SU-DHL-6 (cell line): ENCODE data around the gene CRHR2.

Source experiments
- EZH2phosphoT487 ChIP-seq: fragments of 200-600 bp; sonication (generic), shearing (Covaris generic); conservative IDR thresholded peaks from 2 replicates; pipeline ENCODE4 v1.6.1; 2018; ENCODE audit warnings: mild to moderate bottlenecking, antibody characterized with exemption, low read length, moderate library complexity, mixed read lengths
- TF ChIP-seq, protein P1 (sequence below): fragments of 200-600 bp; sonication (generic); IDR thresholded peaks from one replicate; pipeline ENCODE4 v1.5.1; 2017; ENCODE audit warnings: antibody characterized with exemption, mild to moderate bottlenecking, low read length, moderate library complexity; ENCODE audit not compliant: insufficient read depth, poor library complexity, severe bottlenecking

DNA sequence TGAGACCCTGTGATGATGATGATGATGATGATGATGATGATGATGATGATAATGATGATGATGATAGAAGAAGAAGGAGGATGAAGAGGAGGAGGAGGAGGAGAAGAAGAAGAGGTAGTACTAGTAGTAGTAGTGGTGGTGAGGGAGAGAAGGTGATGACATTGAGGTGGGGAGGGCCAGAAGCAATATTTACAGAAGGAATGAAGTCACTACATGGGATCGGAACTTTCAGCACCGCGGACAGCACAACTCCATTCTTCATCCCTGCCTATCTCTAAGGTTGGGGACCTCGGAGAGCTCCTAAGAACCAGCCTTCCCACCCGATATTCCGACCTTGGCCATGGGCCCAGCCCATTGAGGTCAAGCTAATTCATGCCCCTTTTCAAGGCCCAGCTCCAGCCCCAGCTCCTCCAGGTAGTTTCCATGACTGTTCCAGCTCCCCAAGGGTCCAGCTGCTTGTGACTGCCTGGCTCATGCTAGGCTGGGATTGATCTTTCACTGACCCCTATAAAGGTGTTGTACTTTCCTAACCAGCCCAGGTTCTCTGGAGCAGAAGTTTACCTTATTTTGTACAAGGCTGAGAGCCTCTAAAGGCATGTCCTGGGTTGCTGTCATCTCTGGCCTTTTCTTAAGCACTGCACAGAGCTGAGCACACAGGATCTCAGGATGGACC, 10.3 kb downstream of the CRHR2 start:
- TF ChIP-seq, protein P1, sequence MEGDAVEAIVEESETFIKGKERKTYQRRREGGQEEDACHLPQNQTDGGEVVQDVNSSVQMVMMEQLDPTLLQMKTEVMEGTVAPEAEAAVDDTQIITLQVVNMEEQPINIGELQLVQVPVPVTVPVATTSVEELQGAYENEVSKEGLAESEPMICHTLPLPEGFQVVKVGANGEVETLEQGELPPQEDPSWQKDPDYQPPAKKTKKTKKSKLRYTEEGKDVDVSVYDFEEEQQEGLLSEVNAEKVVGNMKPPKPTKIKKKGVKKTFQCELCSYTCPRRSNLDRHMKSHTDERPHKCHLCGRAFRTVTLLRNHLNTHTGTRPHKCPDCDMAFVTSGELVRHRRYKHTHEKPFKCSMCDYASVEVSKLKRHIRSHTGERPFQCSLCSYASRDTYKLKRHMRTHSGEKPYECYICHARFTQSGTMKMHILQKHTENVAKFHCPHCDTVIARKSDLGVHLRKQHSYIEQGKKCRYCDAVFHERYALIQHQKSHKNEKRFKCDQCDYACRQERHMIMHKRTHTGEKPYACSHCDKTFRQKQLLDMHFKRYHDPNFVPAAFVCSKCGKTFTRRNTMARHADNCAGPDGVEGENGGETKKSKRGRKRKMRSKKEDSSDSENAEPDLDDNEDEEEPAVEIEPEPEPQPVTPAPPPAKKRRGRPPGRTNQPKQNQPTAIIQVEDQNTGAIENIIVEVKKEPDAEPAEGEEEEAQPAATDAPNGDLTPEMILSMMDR, result no peak
- TF ChIP-seq EZH2phosphoT487, result no peak
